ENCODE results near the gene AGAP1. TPM values are rescaled to one million over a fixed set of nuclear protein-coding genes. Genes with fewer than 3 reads are reported as not detected.
"Not testable (repeated sequence)": the region's sequence is repeated elsewhere in the genome, so short reads cannot be mapped to it uniquely, and the experiment has no call there.

The AGAP1 gene
- total and polyA plus RNA-seq, 11 donors = 5.9 to 21.6 (median 18.9) TPM

DNA sequence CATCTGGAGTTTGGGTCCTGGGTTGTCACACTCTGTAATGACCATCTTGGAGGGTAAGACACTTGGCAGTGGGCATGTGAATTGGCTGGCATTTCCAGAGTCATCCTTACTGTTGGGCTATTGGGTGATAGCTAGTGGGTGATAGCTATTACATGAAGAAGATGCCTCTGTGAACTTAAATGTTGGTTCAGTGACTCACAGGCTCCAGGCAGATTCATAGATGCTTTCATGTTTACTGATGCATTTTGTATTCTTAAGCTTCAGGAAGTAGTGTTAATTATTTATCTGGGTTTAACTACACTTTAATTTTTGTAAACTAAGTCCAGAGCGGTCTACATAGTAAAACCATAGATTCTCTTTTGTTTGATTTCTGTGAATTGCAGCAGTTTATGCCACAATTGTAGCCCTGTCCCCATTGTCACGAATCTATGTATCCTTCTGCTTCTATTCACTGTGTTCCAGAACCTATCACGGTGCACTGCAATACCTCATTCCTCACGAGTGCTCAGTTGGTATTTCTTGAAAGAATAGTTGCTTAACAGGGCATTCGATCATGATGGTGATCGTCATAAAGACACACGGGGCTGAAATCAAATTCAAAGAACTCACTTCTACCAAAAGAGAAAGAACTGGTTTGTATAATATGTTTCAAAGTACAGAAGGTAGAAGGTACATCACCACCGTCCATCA is 594.7 kb downstream of the AGAP1 start:
- Histone ChIP-seq H3K4me1 (peaks cover 0 to 13% (median 0%) of the 10 kb centered on the region in 12 donors), H3K9me3 (no peaks in the 10 kb centered on the region), H3K27me3 (no peaks in the 10 kb centered on the region), H3K27ac (no peak overlapping the region), H3K4me3 (no peak overlapping the region), H3K36me3 (no peaks in the 10 kb centered on the region)
- TF ChIP-seq, protein P1, sequence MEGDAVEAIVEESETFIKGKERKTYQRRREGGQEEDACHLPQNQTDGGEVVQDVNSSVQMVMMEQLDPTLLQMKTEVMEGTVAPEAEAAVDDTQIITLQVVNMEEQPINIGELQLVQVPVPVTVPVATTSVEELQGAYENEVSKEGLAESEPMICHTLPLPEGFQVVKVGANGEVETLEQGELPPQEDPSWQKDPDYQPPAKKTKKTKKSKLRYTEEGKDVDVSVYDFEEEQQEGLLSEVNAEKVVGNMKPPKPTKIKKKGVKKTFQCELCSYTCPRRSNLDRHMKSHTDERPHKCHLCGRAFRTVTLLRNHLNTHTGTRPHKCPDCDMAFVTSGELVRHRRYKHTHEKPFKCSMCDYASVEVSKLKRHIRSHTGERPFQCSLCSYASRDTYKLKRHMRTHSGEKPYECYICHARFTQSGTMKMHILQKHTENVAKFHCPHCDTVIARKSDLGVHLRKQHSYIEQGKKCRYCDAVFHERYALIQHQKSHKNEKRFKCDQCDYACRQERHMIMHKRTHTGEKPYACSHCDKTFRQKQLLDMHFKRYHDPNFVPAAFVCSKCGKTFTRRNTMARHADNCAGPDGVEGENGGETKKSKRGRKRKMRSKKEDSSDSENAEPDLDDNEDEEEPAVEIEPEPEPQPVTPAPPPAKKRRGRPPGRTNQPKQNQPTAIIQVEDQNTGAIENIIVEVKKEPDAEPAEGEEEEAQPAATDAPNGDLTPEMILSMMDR (IDR thresholded peaks at IDR 0.05) = no peak
- TF ChIP-seq POLR2A (IDR thresholded peaks at IDR 0.05) = no peak
- no peak for ATAC-seq
- intact Hi-C loops (cut with DNase I) = no loop called here
- no peak for DNase-seq
- 90 to 97% (median 93%) methylated on average over 8 of the region's 8 CpGs for WGBS, 4 donors

DNA sequence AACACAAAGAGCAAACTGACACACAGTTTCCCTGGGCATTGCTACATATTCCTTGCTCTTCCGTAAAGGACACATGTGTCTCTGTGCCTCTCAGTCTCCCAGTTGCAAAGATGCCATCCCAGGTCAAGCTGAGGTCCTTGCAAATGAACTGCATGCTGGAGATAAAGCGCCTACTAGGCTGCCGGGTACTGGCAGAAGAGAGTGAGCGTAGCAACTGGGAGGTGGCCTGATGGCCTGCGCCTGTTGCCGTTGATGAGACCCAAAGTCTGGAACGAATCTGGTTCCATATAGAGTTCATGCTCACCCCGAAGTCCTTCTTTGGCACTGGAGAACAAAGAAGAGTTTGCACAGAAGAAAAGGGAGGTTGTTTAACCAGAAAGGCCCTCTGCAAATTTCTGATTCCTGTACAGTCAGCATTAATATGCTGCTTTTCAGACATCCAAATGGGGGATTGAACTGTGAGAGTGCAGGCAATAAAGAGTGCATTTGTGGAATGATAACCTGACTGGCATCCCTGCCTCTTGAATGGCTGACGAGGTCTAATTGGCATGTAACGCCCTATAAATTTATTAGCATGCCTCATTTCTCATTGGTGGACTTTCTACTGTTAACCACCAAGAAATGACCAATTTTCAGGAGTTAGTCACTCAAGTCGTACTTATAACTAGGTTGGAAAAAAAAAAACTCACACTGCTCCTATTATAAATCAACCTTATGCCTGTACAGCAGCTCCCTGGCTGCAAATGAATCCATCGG is 595.6 kb downstream of the AGAP1 start:
- ATAC-seq = no peak
- TF ChIP-seq, protein P1 (IDR thresholded peaks at IDR 0.05) = no peak
- TF ChIP-seq POLR2A (IDR thresholded peaks at IDR 0.05) = no peak
- no peaks in the 10 kb centered on the region for H3K27me3 ChIP-seq
- no peaks in the 10 kb centered on the region for H3K36me3 ChIP-seq
- H3K27ac ChIP-seq = no peak overlapping the region
- intact Hi-C loops (cut with DNase I) = no loop called here
- H3K9me3 ChIP-seq = no peaks in the 10 kb centered on the region
- peaks cover 0 to 13% (median 0%) of the 10 kb centered on the region in 12 donors for H3K4me1 ChIP-seq
- no peak overlapping the region for H3K4me3 ChIP-seq
- WGBS, 4 donors = 91 to 94% (median 93%) methylated on average over 12 of the region's 12 CpGs
- DNase-seq = no peak

DNA sequence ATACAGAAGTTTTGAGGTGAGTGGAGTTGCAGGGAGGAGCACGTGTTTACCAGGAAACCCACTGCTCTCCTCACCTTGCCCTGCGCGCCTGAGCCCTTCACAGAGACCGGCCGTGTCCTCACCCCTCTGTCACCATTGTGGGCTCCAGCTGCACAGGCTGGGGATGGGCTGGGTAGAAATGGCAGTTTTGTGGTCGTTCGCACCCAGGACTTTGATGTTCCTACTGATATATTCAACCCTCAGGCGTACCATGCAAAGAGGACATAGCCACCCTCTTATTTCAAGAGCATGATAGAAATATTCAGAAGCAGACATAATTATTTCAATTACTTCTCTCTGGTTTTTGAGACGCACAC is 596.2 kb downstream of the AGAP1 start:
- intact Hi-C loops (cut with DNase I) = no loop called here

DNA sequence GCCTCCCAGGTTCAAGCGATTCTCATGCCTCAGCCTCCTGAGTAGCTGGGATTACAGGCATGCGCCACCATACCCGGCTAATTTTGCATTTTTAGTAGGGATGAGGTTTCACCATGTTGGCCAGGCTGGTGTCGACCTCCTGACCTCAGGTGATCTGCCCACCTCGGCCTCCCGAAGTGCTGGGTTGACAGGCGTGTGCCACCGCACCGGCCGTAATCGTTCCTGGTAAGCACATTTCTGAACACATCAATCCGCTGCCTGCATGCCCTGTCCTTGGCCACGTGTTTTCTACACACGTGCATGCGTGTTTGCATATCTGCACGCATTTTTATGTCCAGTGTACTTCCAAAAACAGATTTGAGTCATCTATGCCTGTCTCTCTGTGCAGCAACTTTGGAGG is 597.0 kb downstream of the AGAP1 start:
- intact Hi-C loops (cut with DNase I); H3K4me1 ChIP-seq; H3K27ac ChIP-seq; ATAC-seq; DNase-seq; H3K36me3 ChIP-seq; H3K9me3 ChIP-seq; H3K4me3 ChIP-seq; H3K27me3 ChIP-seq: not testable (repeated sequence)
- 93 to 95% (median 94%) methylated on average over 16 of the region's 16 CpGs for WGBS, 4 donors

More for the DNA sequence above, 596.2 kb downstream of the AGAP1 start:
- Histone ChIP-seq H3K27me3 (no peaks in the 10 kb centered on the region), H3K4me1 (peaks cover 0 to 13% (median 0%) of the 10 kb centered on the region in 12 donors), H3K27ac (no peak overlapping the region), H3K9me3 (no peaks in the 10 kb centered on the region), H3K4me3 (no peak overlapping the region), H3K36me3 (no peaks in the 10 kb centered on the region)
- DNase-seq = no peak
- no peak for ATAC-seq
- WGBS, 4 donors = 93 to 94% (median 93%) methylated on average over 9 of the region's 9 CpGs
- TF ChIP-seq POLR2A (IDR thresholded peaks at IDR 0.05) = no peak
- TF ChIP-seq, protein P1 (IDR thresholded peaks at IDR 0.05) = no peak

Data from heart left ventricle (tissue), 16 donors.